Stimulated activated CD4-positive, alpha-beta T cell treated with anti-CD3 and anti-CD28 coated beads, TNF-alpha, amount 100 ng/mL, for 48 hours (primary cell): ENCODE data around the gene OTX1.
A peak's percentile ranks its signal among the peaks of the same experiment; 100 is the strongest.
"Not testable (repeated sequence)": the region's sequence is repeated elsewhere in the genome, so short reads cannot be mapped to it uniquely, and the experiment has no call there.

Experiments used
- DNase-seq, 3 donors: peaks; one replicate each; pipeline ENCODE4 v3.0.0-alpha.2; 2020; ENCODE audit warnings: low read depth in 3 of 3

Gene OTX1

GRCh38 chr2:63050334-63051041 is at the start of gene OTX1:
Gene OTX1 (plus strand): TSS chr2:63050830. CDS start chr2:63052991, 2,161 bp downstream.
- peak in 1 of 3 donors; percentile 47 for DNase-seq

- no peak for DNase-seq
Observed at GRCh38 chr2:63001576-63001975, 49.1 kb upstream of the OTX1 start.

GRCh38 chr2:63003351-63003750 is 47.3 kb upstream of the OTX1 start:
- no peak for DNase-seq

GRCh38 chr2:63007813-63008458 is 42.7 kb upstream of the OTX1 start:
- no peak for DNase-seq

GRCh38 chr2:63008838-63009237 is 41.8 kb upstream of the OTX1 start:
- no peak for DNase-seq

GRCh38 chr2:63009490-63009889 is 41.1 kb upstream of the OTX1 start:
- no peak for DNase-seq

- DNase-seq, result no peak
Observed at GRCh38 chr2:63012541-63012940, 38.1 kb upstream of the OTX1 start.

GRCh38 chr2:63013438-63013837 is 37.2 kb upstream of the OTX1 start:
- no peak for DNase-seq

- DNase-seq, result no peak
Observed at GRCh38 chr2:63015389-63015788, 35.2 kb upstream of the OTX1 start.

- no peak for DNase-seq
Observed at GRCh38 chr2:63018439-63018838, 32.2 kb upstream of the OTX1 start.

- not testable (repeated sequence) for DNase-seq
Observed at GRCh38 chr2:63019686-63020085, 30.9 kb upstream of the OTX1 start.

GRCh38 chr2:63023444-63023843 is 27.2 kb upstream of the OTX1 start:
- no peak for DNase-seq

- DNase-seq, result no peak
Observed at GRCh38 chr2:63027220-63027619, 23.4 kb upstream of the OTX1 start.

- DNase-seq, result no peak
Observed at GRCh38 chr2:63029058-63029457, 21.6 kb upstream of the OTX1 start.

- DNase-seq, result no peak
Observed at GRCh38 chr2:63034526-63034925, 16.1 kb upstream of the OTX1 start.

- no peak for DNase-seq
Observed at GRCh38 chr2:63035169-63035568, 15.5 kb upstream of the OTX1 start.

GRCh38 chr2:63035660-63036059 is 15.0 kb upstream of the OTX1 start:
- no peak for DNase-seq

- no peak for DNase-seq
Observed at GRCh38 chr2:63038034-63038433, 12.6 kb upstream of the OTX1 start.

- no peak for DNase-seq
Observed at GRCh38 chr2:63040586-63040985, 10.0 kb upstream of the OTX1 start.

GRCh38 chr2:63041592-63041991 is 9.0 kb upstream of the OTX1 start:
- DNase-seq, result no peak

GRCh38 chr2:63044362-63045327 is 6.0 kb upstream of the OTX1 start:
- DNase-seq, result no peak

- no peak for DNase-seq
Observed at GRCh38 chr2:63046552-63046951, 4.1 kb upstream of the OTX1 start.
